Measurements from ENCODE around the gene APLP2. TPM values are rescaled to one million over a fixed set of nuclear protein-coding genes. Genes with fewer than 3 reads are reported as not detected.
"Not testable (repeated sequence)": the region's sequence is repeated elsewhere in the genome, so short reads cannot be mapped to it uniquely, and the experiment has no call there.

APLP2 gene
- total RNA-seq, 1 donor from 2014 or later, result 214 TPM

GRCh38 chr11:130187096-130187495 lies 117.4 kb downstream of the APLP2 start:
- DNase-seq (ENCODE audit: low spot score) (no peak), ATAC-seq (no peak)

- ATAC-seq (no peak), DNase-seq (ENCODE audit: low spot score) (no peak)
These were observed 118.4 kb downstream of the APLP2 start for GRCh38 chr11:130188047-130188446.

DNA sequence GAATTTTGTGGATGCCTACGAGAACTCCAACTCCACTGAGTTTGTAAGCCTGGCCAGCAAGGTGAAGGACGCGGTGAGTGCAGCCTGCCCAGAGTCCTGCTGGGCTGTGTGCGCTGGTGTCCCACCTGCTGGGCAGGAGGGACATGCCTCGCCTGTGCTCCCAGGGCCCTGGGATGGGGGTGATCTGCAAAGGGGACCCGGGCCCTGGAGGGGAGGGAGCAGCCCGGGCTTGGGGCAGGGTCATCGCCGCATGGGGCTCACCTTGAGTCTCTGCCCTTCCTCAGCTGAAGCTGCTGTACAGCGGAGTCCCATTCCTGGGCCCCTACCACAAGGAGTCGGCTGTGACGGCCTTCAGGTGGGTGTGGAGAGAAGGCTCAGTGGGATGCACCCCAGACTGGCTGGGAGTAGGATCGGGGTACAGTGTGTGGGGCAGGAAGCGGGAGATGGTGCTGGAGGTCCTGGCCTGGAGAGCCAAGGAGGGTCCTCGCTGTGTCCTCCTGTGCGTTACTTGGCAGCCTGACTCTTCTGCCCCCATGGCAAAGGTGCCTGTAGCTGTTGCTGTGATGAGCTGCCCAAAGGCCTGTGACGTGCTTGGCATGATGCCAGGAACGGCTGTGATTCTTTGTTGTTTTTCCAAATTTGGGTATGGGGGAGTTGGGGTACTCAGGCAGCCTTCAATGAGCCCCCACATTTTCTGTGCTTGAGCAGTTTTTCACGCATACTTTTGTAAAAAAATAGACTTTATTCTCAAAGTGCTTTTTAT lies 119.1 kb downstream of the APLP2 start:
- no peak for ATAC-seq
- DNase-seq (ENCODE audit: low spot score), result no peak

DNA sequence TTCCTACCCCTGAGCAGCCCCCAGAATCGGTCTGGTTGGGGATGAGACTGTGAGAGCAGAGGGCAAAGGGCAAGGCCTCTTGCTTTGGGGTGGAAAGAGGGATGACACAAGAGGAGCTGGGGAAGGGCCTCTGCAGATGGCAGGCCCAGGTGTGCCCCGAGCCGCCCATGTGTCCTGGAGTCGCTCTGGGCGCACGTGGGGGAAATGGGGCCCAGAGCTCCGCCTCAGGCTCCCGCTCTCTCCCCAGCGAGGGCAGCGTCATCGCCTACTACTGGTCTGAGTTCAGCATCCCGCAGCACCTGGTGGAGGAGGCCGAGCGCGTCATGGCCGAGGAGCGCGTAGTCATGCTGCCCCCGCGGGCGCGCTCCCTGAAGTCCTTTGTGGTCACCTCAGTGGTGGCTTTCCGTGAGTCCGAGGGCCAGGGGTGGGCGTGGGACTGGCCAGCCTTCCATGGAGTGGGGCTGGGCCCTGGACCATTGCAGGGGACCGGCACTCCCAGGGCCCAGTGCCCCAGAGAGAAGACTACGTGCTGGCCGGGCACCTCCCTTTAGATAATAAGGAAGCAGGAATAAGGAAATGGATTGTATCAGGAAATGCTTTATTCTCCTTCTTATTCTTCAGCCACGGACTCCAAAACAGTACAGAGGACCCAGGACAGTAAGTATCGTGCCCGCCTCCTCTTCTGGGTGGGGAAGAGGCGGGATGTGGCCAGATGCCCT lies 120.0 kb downstream of the APLP2 start:
- no peak for DNase-seq (ENCODE audit: low spot score)
- no peak for ATAC-seq

DNA sequence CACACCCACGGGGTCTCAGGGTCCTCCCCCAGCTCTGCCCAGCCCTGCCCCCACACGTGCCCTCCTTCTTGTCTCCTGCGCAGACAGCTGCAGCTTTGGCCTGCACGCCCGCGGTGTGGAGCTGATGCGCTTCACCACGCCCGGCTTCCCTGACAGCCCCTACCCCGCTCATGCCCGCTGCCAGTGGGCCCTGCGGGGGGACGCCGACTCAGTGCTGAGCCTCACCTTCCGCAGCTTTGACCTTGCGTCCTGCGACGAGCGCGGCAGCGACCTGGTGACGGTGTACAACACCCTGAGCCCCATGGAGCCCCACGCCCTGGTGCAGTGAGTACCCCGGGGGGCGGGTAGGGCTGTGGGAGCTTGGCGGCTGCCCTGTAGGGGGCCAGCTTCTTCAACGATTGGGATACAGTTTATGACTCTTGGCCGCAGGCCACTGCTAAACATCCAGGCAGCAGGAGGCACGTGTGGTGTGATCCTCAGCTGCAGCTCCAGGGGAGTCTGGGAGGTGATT lies 120.7 kb downstream of the APLP2 start:
- ATAC-seq (no peak), DNase-seq (ENCODE audit: low spot score) (no peak)

GRCh38 chr11:130191896-130192295 lies 122.2 kb downstream of the APLP2 start:
- no peak for DNase-seq (ENCODE audit: low spot score)
- no peak for ATAC-seq

- DNase-seq (ENCODE audit: low spot score) (no peak), ATAC-seq (peak; percentile 76)
These were observed 123.2 kb downstream of the APLP2 start for GRCh38 chr11:130192845-130193267.

GRCh38 chr11:130193551-130193950 lies 123.9 kb downstream of the APLP2 start:
- not testable (repeated sequence) for ATAC-seq; DNase-seq (ENCODE audit: low spot score)

Other genes starting within 250 kb of the APLP2 start
- 10.7 TPM for gene NFRKB, start 174.3 kb upstream of the APLP2 start, total RNA-seq
- gene PRDM10, start 67.1 kb upstream of the APLP2 start, total RNA-seq, result 5.8 TPM
- 3.7 TPM for gene ST14, start 89.9 kb downstream of the APLP2 start, total RNA-seq
- gene ZBTB44, start 245.0 kb downstream of the APLP2 start, total RNA-seq, result 17.1 TPM

Data from left lobe of liver (tissue), 2 donors.